ENCODE data around the gene DCDC2C. TPM values are rescaled to one million over a fixed set of nuclear protein-coding genes. Genes with fewer than 3 reads are reported as not detected.

The DCDC2C gene
- polyA plus RNA-seq, 1 of the 3 experiments (the other 2 are of a cell fraction): not detected

- H3K4me1 ChIP-seq (ENCODE audit: control insufficient read depth in 1 of 2, insufficient read depth in 2 of 2, low read depth in 1 of 2, low read length in 1 of 2): no peaks in the 10 kb centered on the region
- no peak overlapping the region for H3K4me2 ChIP-seq
- H3K27me3 ChIP-seq (ENCODE audit: insufficient read depth): no peaks in the 10 kb centered on the region
- H3K79me2 ChIP-seq (ENCODE audit: insufficient read depth): no peaks in the 10 kb centered on the region
- TF ChIP-seq TCF12 (IDR thresholded peaks at IDR 0.05) (no peak), TEAD4 (IDR thresholded peaks at IDR 0.05; ENCODE audit: borderline replicate concordance, insufficient read depth) (no peak), SIN3A (IDR thresholded peaks at IDR 0.05; ENCODE audit: borderline replicate concordance, low read depth, low read length) (no peak)
- 22% methylated on average over 3 of the region's 3 CpGs for WGBS (ENCODE audit: low lambda C conversion rate)
- H2AFZ ChIP-seq (ENCODE audit: low read depth): no peak overlapping the region
- ChIA-PET POLR2A (no interaction called here), CTCF (interaction anchor here (5.7 to 11.1 kb wide), 2 partner anchors 25 to 26 kb away, joined by 31 to 70 read pairs; no protein-coding TSS in a partner anchor)
- no peak overlapping the region for H3K27ac ChIP-seq (ENCODE audit: low read depth in 2 of 2, low read length in 1 of 2)
- no peaks in the 10 kb centered on the region for H4K20me1 ChIP-seq (ENCODE audit: insufficient read depth)
- no peak overlapping the region for H3K4me3 ChIP-seq (ENCODE audit: low read depth in 2 of 2, low read length in 1 of 2)
- H3K9me2 ChIP-seq: no peaks in the 10 kb centered on the region
- H3K9me3 ChIP-seq: no peaks in the 10 kb centered on the region; the same call in 1 of the 2 replicates
- no peak overlapping the region for H3K9ac ChIP-seq
- H3F3A ChIP-seq (replicated peaks; ENCODE audit: insufficient read depth): peaks cover 10% of the 10 kb centered on the region
- DNase-seq: no peak
- no peaks in the 10 kb centered on the region for H3K36me3 ChIP-seq (replicated peaks in 1 of 2; ENCODE audit: control insufficient read depth in 1 of 2, insufficient read depth in 2 of 2, low read length in 1 of 2)
Observed at GRCh38 chr2:3755277-3755676, 51.9 kb downstream of the DCDC2C start.

GRCh38 chr2:3756306-3756705, 52.9 kb downstream of the DCDC2C start:
- WGBS (ENCODE audit: low lambda C conversion rate): 29% methylated on average over 8 of the region's 8 CpGs
- Histone ChIP-seq H3K27ac (ENCODE audit: low read depth in 2 of 2, low read length in 1 of 2) (no peak overlapping the region), H3K27me3 (ENCODE audit: insufficient read depth) (no peaks in the 10 kb centered on the region), H3K9me3 (no peaks in the 10 kb centered on the region; the same call in 1 of the 2 replicates), H3F3A (replicated peaks; ENCODE audit: insufficient read depth) (peaks cover 10% of the 10 kb centered on the region), H3K36me3 (replicated peaks in 1 of 2; ENCODE audit: control insufficient read depth in 1 of 2, insufficient read depth in 2 of 2, low read length in 1 of 2) (no peaks in the 10 kb centered on the region), H2AFZ (ENCODE audit: low read depth) (no peak overlapping the region), H3K4me3 (ENCODE audit: low read depth in 2 of 2, low read length in 1 of 2) (no peak overlapping the region), H3K4me2 (no peak overlapping the region), H4K20me1 (ENCODE audit: insufficient read depth) (no peaks in the 10 kb centered on the region), H3K9ac (no peak overlapping the region), H3K79me2 (ENCODE audit: insufficient read depth) (no peaks in the 10 kb centered on the region), H3K9me2 (no peaks in the 10 kb centered on the region), H3K4me1 (ENCODE audit: control insufficient read depth in 1 of 2, insufficient read depth in 2 of 2, low read depth in 1 of 2, low read length in 1 of 2) (no peaks in the 10 kb centered on the region)
- ChIA-PET CTCF (interaction anchor here (1.0 to 3.3 kb wide), 3 partner anchors 23 to 28 kb away, joined by 3 to 16 read pairs (median 7); no protein-coding TSS in a partner anchor), POLR2A (no interaction called here)
- no peak for DNase-seq
- TF ChIP-seq EZH2phosphoT487 (IDR thresholded peaks at IDR 0.05; ENCODE audit: borderline replicate concordance, low read depth) (no peak), NRF1 (IDR thresholded peaks at IDR 0.05; ENCODE audit: low read depth, low read length) (no peak), FOXM1 (IDR thresholded peaks at IDR 0.05; ENCODE audit: low read depth) (no peak), ELF1 (IDR thresholded peaks at IDR 0.05) (no peak)

GRCh38 chr2:3758906-3759305, 55.5 kb downstream of the DCDC2C start:
- 19% methylated on average over 7 of the region's 7 CpGs for WGBS (ENCODE audit: low lambda C conversion rate)
- CTCF ChIA-PET: interaction anchor here (3.3 to 4.3 kb wide), 2 partner anchors 22 to 30 kb away, joined by 16 read pairs; no protein-coding TSS in a partner anchor
- DNase-seq: no peak

More at GRCh38 chr2:3758906-3759305, 55.5 kb downstream of the DCDC2C start:
- POLR2A ChIA-PET: no interaction called here
- Histone ChIP-seq H3K9me3 (no peaks in the 10 kb centered on the region; the same call in 1 of the 2 replicates), H3K79me2 (ENCODE audit: insufficient read depth) (no peaks in the 10 kb centered on the region), H3F3A (replicated peaks; ENCODE audit: insufficient read depth) (peaks cover 10% of the 10 kb centered on the region), H3K27ac (ENCODE audit: low read depth in 2 of 2, low read length in 1 of 2) (no peak overlapping the region), H3K27me3 (ENCODE audit: insufficient read depth) (no peaks in the 10 kb centered on the region), H3K9ac (no peak overlapping the region), H3K36me3 (replicated peaks in 1 of 2; ENCODE audit: control insufficient read depth in 1 of 2, insufficient read depth in 2 of 2, low read length in 1 of 2) (no peaks in the 10 kb centered on the region), H3K4me1 (ENCODE audit: control insufficient read depth in 1 of 2, insufficient read depth in 2 of 2, low read depth in 1 of 2, low read length in 1 of 2) (no peaks in the 10 kb centered on the region), H2AFZ (ENCODE audit: low read depth) (no peak overlapping the region), H4K20me1 (ENCODE audit: insufficient read depth) (no peaks in the 10 kb centered on the region), H3K4me2 (no peak overlapping the region), H3K9me2 (no peaks in the 10 kb centered on the region), H3K4me3 (ENCODE audit: low read depth in 2 of 2, low read length in 1 of 2) (no peak overlapping the region)
- TF ChIP-seq GATA2 (CRISPR knock-in tag; IDR thresholded peaks at IDR 0.05) (no peak), EZH2phosphoT487 (IDR thresholded peaks at IDR 0.05; ENCODE audit: borderline replicate concordance, low read depth) (no peak), NFIC (IDR thresholded peaks at IDR 0.05; ENCODE audit: borderline replicate concordance) (no peak), REST (IDR thresholded peaks at IDR 0.05; ENCODE audit: low read depth, low read length) (no peak)
